BE2C (cell line): Measurements from ENCODE around the gene TMEM263.
"Not testable (repeated sequence)": the region's sequence is repeated elsewhere in the genome, so short reads cannot be mapped to it uniquely, and the experiment has no call there.

Experiments used
- DNase-seq: peaks from one replicate; pipeline ENCODE4 v3.0.0-alpha.2; 2020
- H3K27me3 ChIP-seq: fragments of 250-450 bp; sonication (Bioruptor Pico); 2 replicates; pipeline ENCODE4 v1.5.1; 2020; ENCODE audit warnings: mild to moderate bottlenecking
- H3K36me3 ChIP-seq: fragments of 250-450 bp; sonication (Bioruptor Pico); 2 replicates; pipeline ENCODE4 v1.5.1; 2020; ENCODE audit warnings: mild to moderate bottlenecking
- H3K4me1 ChIP-seq: fragments of 250-450 bp; sonication (Bioruptor Pico); 2 replicates; pipeline ENCODE4 v1.5.1; 2020
- H3K4me3 ChIP-seq: 2 replicates; pipeline ENCODE4 v1.5.1; 2011; ENCODE audit warnings: low read depth, low read length
- H3K9me3 ChIP-seq: fragments of 250-450 bp; sonication (Bioruptor Pico); 2 replicates; pipeline ENCODE4 v1.5.1; 2020
- CTCF ChIP-seq: IDR thresholded peaks from 2 replicates; pipeline ENCODE4 v1.5.1; 2012; ENCODE audit warnings: mild to moderate bottlenecking, low read depth, low read length

The TMEM263 gene

GRCh38 chr12:106986135-106986534 lies 30.4 kb downstream of the TMEM263 start:
- Histone ChIP-seq H3K4me1 (peaks cover 3% of the 10 kb centered on the region; the same call in 1 of the 2 replicates), H3K4me3 (peak overlapping the region; percentile 69), H3K9me3 (no peaks in the 10 kb centered on the region), H3K27me3 (no peaks in the 10 kb centered on the region), H3K36me3 (peaks cover 18% of the 10 kb centered on the region)
- no peak for TF ChIP-seq CTCF
- DNase-seq = no peak

GRCh38 chr12:106986625-106987389 lies 31.1 kb downstream of the TMEM263 start, which contains the start of gene MTERF2:
Gene MTERF2 (minus strand): TSS chr12:106987146. CDS start chr12:106978714, 8,432 bp downstream.
- Histone ChIP-seq H3K9me3 (no peaks in the 10 kb centered on the region), H3K4me1 (peaks cover 3% of the 10 kb centered on the region; the same call in 1 of the 2 replicates), H3K36me3 (peaks cover 18% of the 10 kb centered on the region), H3K4me3 (peak within 1 kb of the TSS; percentile 69), H3K27me3 (no peaks in the 10 kb centered on the region)
- DNase-seq = peak; percentile 95
- no peak for TF ChIP-seq CTCF

GRCh38 chr12:106987846-106988245 lies 32.1 kb downstream of the TMEM263 start:
- Histone ChIP-seq H3K4me3 (no peak overlapping the region), H3K36me3 (peaks cover 18% of the 10 kb centered on the region), H3K27me3 (no peaks in the 10 kb centered on the region), H3K9me3 (no peaks in the 10 kb centered on the region), H3K4me1 (peaks cover 3% of the 10 kb centered on the region; the same call in 1 of the 2 replicates)
- no peak for DNase-seq
- no peak for TF ChIP-seq CTCF

GRCh38 chr12:106994579-106995220 lies 39.0 kb downstream of the TMEM263 start:
- no peaks in the 10 kb centered on the region for H3K9me3 ChIP-seq
- DNase-seq = no peak
- no peak for TF ChIP-seq CTCF
- H3K4me3 ChIP-seq = no peak overlapping the region
- H3K4me1 ChIP-seq = no peaks in the 10 kb centered on the region
- H3K36me3 ChIP-seq = peaks cover 4% of the 10 kb centered on the region; the same call in 1 of the 2 replicates
- no peaks in the 10 kb centered on the region for H3K27me3 ChIP-seq

GRCh38 chr12:106996102-106996501 lies 40.4 kb downstream of the TMEM263 start:
- not testable (repeated sequence) for H3K27me3 ChIP-seq, H3K4me3 ChIP-seq, H3K9me3 ChIP-seq, DNase-seq, H3K36me3 ChIP-seq, H3K4me1 ChIP-seq

GRCh38 chr12:106997916-106998315 lies 42.2 kb downstream of the TMEM263 start:
- Histone ChIP-seq H3K4me3 (no peak overlapping the region), H3K4me1 (no peaks in the 10 kb centered on the region)

More at GRCh38 chr12:106997916-106998315, 42.2 kb downstream of the TMEM263 start:
- no peak for TF ChIP-seq CTCF
- DNase-seq = no peak
- no peaks in the 10 kb centered on the region for H3K9me3 ChIP-seq
- H3K36me3 ChIP-seq = peaks cover 4% of the 10 kb centered on the region; the same call in 1 of the 2 replicates
- no peaks in the 10 kb centered on the region for H3K27me3 ChIP-seq
